Hematopoietic multipotent progenitor cell treated with erythropoietin and hydrocortisone succinate and interleukin-3 and kit ligand, for 8 days (in vitro differentiated cells): ENCODE measurements around the gene MAN1A1.

ENCODE experiments used
- DNase-seq: peaks from one replicate; pipeline ENCODE4 v3.0.0-alpha.2; 2015

The MAN1A1 gene

DNA sequence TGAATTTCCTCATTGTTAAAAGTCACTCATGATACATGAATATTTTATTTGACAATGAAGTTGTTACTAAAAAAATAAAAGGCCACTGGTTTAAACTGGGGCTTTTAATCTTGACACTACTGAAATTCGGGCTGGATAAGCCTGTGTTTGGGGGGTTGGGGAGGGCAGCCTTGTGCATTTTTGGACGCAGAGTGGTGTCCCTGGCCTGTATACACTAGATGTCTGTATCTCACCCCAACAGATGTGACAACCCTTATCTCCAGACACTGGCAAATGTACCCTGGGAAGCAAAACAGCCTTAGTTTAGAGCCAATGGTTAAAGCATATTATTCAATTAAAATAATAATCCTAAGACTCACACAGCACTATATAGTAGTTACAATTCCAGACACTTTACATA is 24.8 kb downstream of the MAN1A1 start:
- peak; percentile 97 for DNase-seq

DNA sequence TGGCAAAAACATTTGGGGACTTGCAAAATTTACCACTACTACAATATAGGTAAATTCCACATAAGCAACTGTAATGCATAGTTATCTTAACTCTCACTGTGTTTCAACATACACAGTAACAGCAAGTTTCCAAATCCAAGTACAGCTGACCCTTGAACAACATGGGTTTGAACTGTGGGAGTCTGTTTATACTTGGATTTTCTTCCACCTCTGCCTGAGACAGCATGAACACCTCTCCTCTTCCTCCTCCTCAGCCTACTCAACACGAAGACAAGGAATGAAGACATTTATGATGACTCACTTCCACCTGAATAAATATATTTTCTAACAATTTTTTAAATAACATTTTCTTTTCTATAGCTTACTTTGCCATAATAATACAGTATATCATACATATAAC is 25.6 kb downstream of the MAN1A1 start:
- DNase-seq: no peak

DNA sequence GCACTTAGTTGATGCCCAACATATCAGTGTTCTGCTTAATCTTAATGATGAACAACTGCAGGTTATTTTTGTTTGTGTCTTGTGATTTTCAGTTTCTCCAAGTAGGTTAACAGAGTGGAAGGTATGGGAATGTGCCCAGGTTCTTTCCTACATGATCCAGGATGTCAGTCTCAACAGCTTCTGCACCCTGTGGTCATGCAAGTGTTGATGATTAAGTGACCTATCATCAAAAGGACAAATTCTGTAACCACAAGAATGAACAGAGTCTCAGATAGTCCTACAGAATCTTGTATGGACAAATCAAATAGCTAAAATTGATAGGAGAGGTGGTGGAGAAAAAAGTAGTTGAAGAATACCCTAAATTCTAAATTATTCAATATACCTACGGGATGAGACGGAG is 26.1 kb downstream of the MAN1A1 start:
- DNase-seq: no peak

DNA sequence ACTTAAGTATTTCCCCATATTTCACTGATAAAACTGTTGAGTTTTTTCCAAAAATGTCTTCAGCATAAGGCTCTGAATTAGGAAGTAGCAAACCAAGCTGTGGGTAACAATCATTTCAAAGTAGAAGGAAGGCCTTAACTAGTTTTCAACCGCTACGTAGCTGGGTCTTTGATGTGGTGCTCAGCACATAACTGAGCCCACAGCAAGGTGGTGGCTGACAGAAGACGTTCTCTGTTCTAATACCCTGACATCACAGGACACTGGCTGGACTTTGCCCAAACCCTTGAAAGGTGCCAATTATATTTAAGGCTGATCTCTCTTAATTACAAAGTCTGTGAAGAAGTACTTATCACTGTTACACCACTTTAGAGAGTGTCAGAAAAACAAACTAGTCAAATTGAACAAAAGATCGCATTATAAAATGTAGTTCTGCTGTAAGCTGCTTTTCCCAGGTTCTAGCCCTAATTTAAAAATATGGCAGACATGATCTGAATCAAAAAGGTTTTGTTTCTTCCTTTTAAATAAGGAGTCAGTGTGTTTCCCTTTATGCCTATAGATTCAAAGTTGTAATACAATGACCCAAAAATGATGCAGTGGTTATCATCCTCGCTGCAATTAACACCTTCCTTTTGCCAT is 26.7 kb downstream of the MAN1A1 start:
- DNase-seq: no peak

DNA sequence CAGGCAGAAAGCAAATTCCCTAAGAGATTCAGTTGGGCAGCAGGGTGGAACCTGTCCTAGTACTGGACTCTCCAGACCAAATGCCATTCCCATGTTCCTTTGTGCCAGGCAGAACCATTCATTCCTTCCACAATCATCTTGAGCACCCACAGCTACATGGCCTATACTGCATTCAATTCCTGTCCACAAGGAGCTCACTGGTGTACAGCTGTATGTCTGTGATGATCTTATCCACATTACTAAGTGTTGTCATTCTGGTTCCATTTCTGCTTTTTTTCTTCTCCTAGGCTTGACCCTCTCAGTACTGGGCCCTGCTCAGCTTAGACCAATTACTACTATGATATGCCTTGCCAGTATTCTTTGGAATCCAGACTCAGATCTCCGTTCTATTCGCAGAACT is 27.5 kb downstream of the MAN1A1 start:
- no peak for DNase-seq

DNA sequence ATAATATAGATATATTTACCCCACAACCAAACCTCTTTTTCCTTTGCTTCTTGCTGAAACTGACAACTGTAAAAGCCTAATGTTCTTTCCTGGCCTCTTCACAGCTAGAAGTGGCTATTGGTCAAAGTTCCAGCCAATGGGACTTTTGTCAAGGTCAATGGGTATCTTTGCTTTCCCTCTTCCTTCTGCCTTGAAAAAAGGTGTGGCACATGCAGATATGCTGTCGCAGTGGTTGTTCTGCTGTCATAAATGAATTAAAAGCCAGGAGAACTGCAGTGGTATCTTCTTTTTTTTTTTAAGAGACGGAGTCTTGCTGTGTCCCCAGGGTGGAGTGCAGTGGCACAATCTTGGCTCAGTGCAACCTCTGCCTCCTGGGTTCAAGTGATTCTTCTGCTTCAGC is 29.9 kb downstream of the MAN1A1 start:
- peak; percentile 51 for DNase-seq

DNA sequence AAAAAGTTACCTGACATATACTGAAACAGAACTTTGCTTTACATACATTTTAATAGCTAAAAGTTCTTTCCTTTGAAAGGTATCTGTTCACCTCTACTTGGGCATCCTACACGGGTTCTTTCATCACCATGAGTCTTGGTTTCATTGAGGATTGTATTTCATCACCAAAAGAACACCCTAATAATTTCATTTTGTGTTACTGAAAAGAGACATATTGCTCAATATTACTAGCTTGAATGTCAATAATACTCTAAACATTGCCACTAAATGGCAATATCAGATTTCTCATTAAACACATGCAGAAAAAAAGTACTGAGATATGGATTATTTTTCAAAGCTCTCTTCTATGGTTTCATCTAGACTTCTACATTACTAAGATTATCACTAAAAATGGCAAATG is 30.8 kb downstream of the MAN1A1 start:
- no peak for DNase-seq

DNA sequence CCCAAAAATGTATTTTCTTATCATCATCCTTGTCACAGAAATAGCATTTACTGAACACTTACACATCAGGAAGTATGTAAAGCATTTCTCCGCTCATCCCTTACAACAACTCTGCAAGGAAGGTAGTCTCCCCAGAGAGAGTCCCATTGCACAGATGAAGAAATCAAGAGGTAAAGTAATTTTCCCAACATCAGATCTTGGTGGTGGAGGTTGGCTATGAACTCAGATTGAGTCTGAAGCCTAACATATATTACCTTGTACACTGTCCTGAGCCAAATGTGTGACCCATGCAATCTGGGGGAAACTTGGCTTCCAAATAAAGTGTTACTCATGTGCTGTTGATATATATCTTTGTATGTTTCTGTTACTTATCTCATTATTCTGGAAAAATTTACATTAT is 31.4 kb downstream of the MAN1A1 start:
- no peak for DNase-seq

DNA sequence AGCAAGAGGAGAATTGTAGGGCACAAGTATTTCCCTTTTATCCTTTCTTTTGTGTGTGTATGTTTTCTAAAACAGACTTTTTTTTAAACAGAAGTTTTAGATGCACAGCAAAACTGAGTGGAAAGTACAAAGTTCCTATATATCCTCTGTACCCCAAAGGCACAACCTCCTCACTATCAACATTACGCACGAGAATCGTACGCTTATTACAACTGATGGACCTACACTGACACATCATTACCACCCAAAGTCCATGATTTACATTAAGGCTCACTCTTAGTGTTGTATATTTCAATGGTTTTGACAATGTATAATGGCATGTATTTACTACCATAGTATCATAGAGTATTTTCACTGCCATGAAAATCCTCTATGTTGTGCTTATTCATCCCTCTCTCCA is 32.6 kb downstream of the MAN1A1 start:
- no peak for DNase-seq

DNA sequence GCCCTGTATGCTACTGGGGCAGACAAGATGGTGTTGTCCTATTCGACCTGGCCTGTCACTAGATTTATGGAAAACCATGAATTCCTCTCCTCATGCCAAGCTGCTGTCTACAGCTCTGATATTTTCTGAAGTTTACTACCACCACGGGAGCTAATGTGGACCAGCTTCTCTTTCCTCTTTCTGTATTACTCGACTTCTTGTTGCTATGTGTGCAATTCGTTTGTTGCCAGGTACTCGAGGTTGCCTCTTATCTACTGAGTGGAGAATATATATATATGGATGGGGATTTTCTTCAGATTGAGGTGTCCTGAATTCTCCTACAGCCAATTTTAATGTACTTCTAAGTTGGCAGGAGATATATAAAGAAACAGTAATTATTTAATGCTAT is 34.7 kb downstream of the MAN1A1 start:
- no peak for DNase-seq

DNA sequence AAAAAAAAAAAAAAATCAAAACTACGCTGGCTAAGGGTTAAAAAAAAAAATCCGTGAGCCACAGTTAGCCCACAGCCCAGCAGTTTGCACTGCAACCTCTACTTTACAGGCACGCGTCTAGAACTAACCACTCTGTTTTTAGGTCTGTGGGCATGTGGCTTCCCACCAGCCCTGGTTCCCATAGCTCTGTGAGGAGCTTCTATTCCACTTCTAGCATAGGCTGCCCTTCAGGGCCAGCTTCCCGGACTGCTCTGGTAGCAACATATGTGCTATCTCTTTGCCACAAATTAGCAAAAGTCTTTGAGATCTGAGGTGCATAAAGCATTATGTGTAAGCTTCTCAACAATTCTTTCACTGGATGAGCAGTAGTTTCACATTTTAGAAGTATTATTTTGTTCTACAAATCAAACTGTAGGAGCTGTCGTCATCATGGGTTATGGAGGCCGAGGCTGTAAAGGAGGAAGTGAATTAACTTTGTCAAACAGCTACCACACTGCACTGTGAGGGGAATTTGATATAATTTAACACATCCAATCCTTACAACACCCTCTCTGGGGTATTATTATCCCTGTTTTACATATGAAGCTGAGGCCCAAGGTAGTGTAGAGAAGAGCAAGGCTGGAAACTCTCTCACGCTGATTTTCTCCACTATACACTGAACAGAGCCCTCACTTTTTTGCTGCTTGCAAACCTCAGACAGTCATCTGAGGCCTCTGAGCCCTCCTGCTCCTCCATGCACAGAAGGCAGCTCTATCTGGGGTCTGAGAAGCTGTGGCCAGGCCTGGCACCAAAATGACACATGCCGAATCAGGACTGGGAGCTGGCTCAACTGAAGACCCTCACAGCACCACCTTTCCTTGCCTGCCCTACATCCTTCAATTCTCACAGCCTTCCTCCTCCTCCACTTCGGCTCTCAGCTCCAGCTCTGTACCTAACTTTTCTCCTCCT is 35.4 kb downstream of the MAN1A1 start:
- DNase-seq: no peak

DNA sequence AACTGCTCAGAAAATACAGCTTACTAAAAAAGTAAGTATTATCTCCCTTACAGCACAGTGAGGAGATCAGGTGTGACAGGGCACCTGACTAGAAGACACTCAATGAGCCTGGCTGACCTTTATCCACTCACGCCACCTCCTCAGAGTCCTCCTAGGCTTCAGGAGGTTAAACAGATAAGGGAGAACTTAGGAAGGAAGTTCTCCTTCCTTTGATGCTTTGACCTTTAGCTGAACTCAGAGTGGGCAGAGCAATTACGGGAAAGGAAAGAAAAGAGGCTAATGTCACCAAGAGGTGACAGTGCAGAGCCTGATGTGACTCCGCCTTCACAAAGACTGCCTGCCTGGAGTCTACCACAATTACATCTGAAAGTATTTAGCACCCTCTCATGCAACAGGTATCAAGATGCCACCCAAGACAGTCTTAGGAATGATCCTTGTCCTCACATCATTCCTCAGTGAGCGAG is 36.7 kb downstream of the MAN1A1 start:
- DNase-seq: peak; percentile 64

DNA sequence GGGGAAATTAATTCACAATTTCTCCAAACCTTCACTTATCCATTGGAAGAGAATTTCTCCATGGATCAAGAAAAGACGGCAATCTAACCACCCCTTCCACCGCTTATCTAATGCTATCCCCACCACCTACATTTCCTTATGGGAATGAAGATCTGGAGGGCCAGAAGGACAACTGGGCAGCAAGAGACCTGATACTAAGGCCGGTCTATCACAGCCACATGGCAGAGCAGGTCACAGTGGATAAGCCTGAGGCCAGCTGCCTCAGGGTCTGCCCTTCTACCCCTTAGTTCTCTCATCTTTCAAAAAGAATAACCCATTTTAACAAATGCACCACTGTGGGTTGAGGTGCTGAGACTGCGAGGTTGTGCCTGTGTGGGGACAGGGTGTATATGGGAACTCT is 37.1 kb downstream of the MAN1A1 start:
- DNase-seq: no peak

DNA sequence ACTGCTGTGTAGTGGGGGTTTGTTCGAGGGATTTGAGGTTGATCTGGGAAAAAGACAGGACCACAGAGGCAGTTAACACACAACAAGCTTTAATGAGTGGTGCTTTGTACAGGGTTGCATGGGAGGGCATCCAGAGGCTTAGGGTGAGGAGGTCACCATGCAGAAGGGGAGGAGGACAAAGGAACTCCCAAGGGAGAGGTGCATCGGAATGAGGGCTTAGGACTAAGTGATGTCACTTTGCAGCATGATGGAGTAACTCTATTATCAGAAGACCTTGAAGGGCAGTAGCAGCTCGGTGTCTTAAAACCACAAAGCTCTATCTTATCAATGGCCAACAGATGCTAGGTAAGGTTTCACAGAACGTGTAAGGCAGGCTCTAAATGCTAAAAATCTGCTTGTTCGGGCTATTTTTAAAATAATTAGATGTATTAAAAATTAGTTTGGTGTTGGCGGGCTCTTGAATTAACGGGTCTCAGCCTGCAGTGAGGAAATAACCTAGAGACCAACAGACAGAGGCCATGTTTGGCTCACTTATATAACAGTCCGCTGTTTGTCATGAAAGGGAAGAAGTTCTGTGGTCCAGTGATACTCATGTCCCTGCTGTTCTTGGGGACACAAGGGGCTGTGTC is 37.9 kb downstream of the MAN1A1 start:
- peak; percentile 91 for DNase-seq

DNA sequence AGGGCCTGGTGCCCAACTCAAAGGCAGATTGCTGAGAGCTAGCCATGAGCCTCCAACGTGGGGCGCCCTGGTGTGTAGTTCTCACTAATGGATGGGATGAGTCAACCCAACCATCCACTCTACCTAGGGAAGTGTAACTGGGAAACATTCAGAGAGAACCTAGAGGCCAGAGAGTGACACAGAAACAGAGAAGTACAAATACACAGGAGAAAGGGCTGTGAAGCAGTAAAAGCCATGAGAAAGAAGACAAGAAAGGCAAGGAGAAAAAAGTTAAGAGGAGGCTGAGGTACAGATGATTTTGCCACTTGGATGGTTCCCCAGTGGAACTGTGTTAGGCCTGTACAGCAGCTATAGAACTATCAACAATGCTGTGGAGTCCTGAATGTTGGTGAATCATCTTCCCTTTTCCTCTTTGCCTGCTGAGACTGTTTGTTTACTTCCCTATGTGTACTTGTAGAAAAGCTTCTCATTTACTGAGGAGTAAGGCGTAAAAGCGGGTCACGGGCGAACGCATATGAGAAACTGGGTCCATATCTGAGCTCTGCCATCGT is 39.0 kb downstream of the MAN1A1 start:
- no peak for DNase-seq

DNA sequence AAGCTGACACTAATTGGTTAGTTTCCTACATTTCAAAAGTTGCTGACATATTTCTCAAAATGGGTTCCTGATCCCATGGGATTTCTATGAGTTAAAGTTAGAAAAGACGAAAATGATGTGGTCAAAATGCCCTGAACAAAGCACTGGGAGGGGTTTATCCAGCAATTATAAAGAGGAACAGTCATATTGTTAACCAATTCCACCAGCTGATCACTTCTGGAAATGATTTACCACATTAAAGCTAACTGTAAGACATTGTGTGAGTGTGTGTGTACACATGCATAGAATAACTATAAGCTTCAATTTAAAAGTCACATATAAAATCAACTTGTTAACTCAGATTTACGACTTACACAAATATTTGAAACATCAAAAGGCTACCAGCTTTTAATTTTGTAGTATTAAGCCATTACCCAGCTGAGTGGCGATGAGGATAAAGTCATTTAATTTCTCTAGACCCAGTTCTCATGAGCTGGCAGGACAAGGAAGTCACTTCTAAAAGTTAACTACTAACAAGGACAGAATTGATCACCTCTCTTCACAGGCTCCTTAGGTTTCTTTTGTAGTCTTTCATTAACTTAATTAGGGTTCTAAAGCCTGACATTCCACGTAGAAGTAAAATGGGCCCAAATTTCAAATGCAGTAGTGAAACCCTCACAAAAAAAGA is 40.4 kb downstream of the MAN1A1 start:
- DNase-seq: no peak

DNA sequence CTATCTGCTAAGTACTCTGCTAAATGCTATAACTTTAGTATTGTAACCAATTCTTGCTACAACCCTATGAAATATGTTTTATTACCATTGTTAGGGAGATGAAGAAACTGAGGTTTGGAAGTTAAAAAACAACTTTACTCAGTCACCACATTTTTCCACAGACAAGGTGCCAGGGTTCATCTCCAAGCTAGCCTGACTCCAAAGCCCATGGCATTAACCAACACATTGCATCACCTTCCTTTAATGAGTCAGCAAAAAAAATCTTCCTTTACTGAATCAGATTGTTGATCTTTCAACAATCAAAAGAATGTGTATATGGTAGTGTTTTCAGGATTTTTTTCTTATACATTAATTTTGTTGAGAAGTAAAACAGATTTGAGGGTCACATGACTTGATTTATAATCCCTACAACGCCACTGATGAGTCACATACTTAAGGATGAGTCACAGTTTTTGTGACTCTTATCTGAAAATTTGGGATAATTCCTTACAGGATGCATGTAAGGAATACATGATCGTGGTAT is 41.5 kb downstream of the MAN1A1 start:
- DNase-seq: peak; percentile 49

DNA sequence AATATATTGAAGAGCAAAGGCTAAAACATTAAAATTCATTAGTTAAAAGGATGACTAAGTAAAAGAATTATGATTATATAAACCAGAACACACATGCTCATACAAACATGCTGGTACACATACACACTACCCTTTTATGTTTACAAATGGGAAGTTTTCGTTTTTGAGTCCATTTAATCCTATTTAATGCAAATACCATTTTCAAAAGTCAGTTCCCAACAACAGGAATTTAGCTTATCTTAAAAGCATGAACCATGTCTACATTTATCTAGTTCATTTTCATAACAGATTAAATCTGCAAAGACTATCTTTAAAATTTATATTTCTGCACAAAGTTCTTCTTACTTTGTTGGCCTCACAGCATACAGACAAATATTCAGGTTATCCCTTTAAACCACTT is 42.5 kb downstream of the MAN1A1 start:
- no peak for DNase-seq

DNA sequence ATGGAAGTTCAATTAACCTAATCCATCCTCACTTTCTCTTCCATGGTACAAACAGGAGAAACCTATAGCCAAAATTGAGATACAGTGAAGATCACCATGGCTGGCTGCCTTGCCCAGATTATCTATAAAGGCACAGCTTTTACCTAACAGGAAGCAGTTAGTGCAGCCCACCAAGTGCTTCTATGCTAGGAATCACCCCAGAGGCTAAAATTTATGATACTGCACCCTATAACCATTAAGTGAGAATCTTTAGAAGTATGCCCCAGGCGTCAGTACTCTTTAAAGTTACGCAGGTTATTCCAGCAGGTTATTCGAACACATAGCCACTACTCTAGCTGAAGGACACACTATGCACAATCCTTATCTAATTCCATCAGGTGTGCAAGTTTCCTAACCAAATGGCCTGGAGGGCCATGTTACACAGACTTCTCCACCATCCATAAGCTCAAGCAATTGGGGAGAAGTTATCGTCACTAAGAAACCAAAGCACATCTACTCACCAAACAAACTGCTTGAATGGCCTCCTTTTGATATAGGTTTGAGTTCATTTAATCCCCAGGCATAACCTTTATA is 43.1 kb downstream of the MAN1A1 start:
- no peak for DNase-seq

DNA sequence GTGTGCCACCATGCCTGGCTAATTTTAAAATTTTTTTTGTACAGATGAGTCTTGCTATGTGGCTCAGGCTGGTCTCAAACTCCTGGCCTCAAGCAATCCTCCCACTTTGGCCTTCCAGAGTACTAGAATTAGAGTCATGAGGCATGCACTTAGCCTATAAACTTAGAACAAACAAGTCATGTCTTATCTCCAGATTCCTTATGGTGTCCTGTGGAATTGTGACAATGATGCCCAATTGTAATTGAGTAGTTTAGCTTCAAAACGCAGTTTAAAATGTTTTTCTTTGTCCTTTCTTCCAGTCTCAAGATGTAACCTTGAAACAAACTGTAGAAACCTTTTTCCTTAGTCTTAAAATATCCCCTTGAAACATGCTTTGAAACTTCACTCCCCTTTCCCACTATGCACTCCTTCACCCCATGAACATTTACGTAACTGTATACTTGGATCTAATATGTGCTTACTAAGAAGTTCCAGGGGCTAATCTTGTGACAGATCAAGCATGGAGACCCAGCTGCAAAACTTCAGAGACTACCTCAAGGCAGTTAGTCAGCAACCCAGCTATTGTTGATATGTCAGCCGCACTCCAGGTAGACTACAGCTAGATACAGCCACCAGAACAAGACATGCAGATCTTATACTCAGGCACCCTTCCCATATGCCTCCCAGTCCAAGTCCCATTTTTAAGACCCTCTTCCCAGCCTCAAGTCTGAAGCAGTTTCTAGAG is 46.2 kb downstream of the MAN1A1 start:
- peak; percentile 52 for DNase-seq

DNA sequence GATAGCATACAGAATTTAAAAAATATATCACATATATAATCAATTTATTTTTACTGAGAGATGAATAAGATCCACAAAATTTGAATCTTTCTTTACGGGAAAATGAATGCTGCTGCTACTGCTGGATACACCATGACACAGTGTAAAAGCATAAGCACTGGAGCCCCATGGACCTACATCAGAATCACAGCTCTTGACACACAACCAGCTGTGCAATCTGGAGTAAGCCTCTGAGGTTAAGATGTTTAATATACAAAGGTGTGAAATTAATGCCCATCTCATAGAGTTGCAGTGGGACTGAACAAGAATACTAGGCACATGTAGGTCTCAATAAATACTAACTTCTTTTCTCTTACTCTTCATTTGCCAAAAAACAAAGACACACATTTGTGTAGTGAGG is 48.1 kb downstream of the MAN1A1 start:
- no peak for DNase-seq

DNA sequence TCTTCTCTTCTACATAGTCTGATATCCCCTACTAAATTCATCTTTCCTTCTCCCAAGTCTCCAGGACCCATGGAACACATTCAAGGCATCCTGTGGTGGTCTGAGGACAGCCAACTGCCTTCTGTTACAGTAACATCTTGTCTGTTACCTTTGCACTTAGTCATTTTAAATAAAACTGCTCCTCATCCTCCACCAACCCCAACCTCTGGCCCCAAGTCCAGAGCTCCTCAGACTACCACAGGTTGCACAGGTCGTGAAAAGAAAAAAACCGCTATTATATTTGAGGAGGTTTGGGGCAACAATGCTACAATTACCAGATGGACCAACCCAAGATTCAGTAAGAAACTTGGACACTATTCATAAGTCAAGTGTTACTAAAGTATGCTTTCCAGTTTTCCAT is 49.9 kb downstream of the MAN1A1 start:
- no peak for DNase-seq
